Neuronal stem cell (in vitro differentiated cells): ENCODE data around the gene UFD1.

Source experiments
- DNase-seq: peaks from one replicate; pipeline ENCODE4 v3.0.0-alpha.2; 2013; ENCODE audit warnings: low spot score
- H2AFZ ChIP-seq: one replicate; pipeline ENCODE4 v1.6.1; 2013; ENCODE audit warnings: mild to moderate bottlenecking, low read length, inconsistent platforms
- H2AK5ac ChIP-seq: 2 replicates; pipeline ENCODE4 v1.6.1; 2013; ENCODE audit warnings: low read depth, mild to moderate bottlenecking, inconsistent platforms, low read length, moderate library complexity, mixed read lengths
- H2BK120ac ChIP-seq: 2 replicates; pipeline ENCODE4 v1.6.1; 2013; ENCODE audit warnings: low read depth, mild to moderate bottlenecking, inconsistent platforms, low read length, moderate library complexity, mixed read lengths
- H2BK12ac ChIP-seq: one replicate; pipeline ENCODE4 v1.6.1; 2013; ENCODE audit warnings: low read length, inconsistent platforms
- H2BK15ac ChIP-seq: 2 replicates; pipeline ENCODE4 v1.6.1; 2013; ENCODE audit warnings: mild to moderate bottlenecking, low read length, inconsistent platforms, mixed read lengths
- H2BK5ac ChIP-seq: one replicate; pipeline ENCODE4 v1.6.1; 2013; ENCODE audit warnings: inconsistent platforms, mild to moderate bottlenecking, low read length, moderate library complexity
- H3K14ac ChIP-seq: one replicate; pipeline ENCODE4 v1.6.1; 2013; ENCODE audit warnings: low read length, inconsistent platforms
- H3K18ac ChIP-seq: 2 replicates; pipeline ENCODE4 v1.6.1; 2013; ENCODE audit warnings: low read length, inconsistent platforms
- H3K23ac ChIP-seq: 2 replicates; pipeline ENCODE4 v1.6.1; 2013; ENCODE audit warnings: low read depth, mild to moderate bottlenecking, mixed read lengths, low read length, inconsistent platforms; ENCODE audit not compliant: poor library complexity
- H3K27ac ChIP-seq: replicated peaks from 3 replicates; pipeline ENCODE4 v1.5.1; 2013; ENCODE audit warnings: low read length, inconsistent platforms
- H3K27me3 ChIP-seq, 3 experiments: 2 replicates each; pipeline ENCODE4 v1.6.1; 2013; ENCODE audit warnings: low read length in 3 of 3, mild to moderate bottlenecking in 2 of 3, inconsistent platforms in 1 of 3, low read depth in 1 of 3, mixed read lengths in 1 of 3, moderate library complexity in 1 of 3; ENCODE audit not compliant: control insufficient read depth in 3 of 3, insufficient read depth in 3 of 3
- H3K36me3 ChIP-seq, 2 donors: replicated peaks in 1 of 2; 2 replicates each; pipeline ENCODE4 v1.6.1; 2013; ENCODE audit warnings: low read length in 2 of 2; ENCODE audit not compliant: control insufficient read depth in 2 of 2, insufficient read depth in 2 of 2
- H3K4ac ChIP-seq: 2 replicates; pipeline ENCODE4 v1.6.1; 2013; ENCODE audit warnings: inconsistent platforms, mild to moderate bottlenecking, low read length, moderate library complexity
- H3K4me1 ChIP-seq, 2 donors: 1 replicate in 1 of 2; 2 replicates in 1 of 2; pipeline ENCODE4 v1.6.1; 2013; ENCODE audit warnings: low read length in 2 of 2, low read depth in 1 of 2; ENCODE audit not compliant: control insufficient read depth in 2 of 2, insufficient read depth in 1 of 2
- H3K4me2 ChIP-seq: one replicate; pipeline ENCODE4 v1.6.1; 2013; ENCODE audit warnings: mild to moderate bottlenecking, low read length, inconsistent platforms; ENCODE audit not compliant: insufficient read depth, poor library complexity, severe bottlenecking
- H3K4me3 ChIP-seq, 2 donors: 2 replicates each; pipeline ENCODE4 v1.5.1; 2013; ENCODE audit warnings: low read length in 2 of 2, mild to moderate bottlenecking in 2 of 2, inconsistent platforms in 1 of 2, moderate library complexity in 1 of 2
- H3K79me1 ChIP-seq: one replicate; pipeline ENCODE4 v1.6.1; 2013; ENCODE audit warnings: low read depth, mild to moderate bottlenecking, inconsistent platforms, low read length, moderate library complexity
- H3K9ac ChIP-seq: one replicate; pipeline ENCODE4 v1.6.1; 2013; ENCODE audit warnings: mild to moderate bottlenecking, low read depth, low read length, inconsistent platforms; ENCODE audit not compliant: poor library complexity
- H3K9me3 ChIP-seq, 2 donors: replicated peaks in 1 of 2; 2 replicates each; pipeline versions ENCODE3 to v1.6.1; 2013; ENCODE audit warnings: low read length in 2 of 2, mild to moderate bottlenecking in 2 of 2, inconsistent platforms in 1 of 2, low read depth in 1 of 2, mixed read lengths in 1 of 2, moderate library complexity in 1 of 2; ENCODE audit not compliant: control insufficient read depth in 2 of 2, insufficient read depth in 1 of 2
- H4K8ac ChIP-seq: one replicate; pipeline ENCODE4 v1.6.1; 2013; ENCODE audit warnings: low read depth, mild to moderate bottlenecking, inconsistent platforms, low read length, moderate library complexity
- H4K91ac ChIP-seq: one replicate; pipeline ENCODE4 v1.6.1; 2013; ENCODE audit warnings: low read length, low read depth, mild to moderate bottlenecking, inconsistent platforms; ENCODE audit not compliant: poor library complexity
- WGBS, 2 donors: extraction: QIAGEN DNeasy Blood & Tissue Kit; methylation state at CpG; one replicate each; pipeline ENCODE4 v1.1.7; 2013; ENCODE audit warnings: missing lambda C conversion rate in 2 of 2, mixed read lengths in 1 of 2; ENCODE audit not compliant: insufficient read length in 2 of 2, insufficient replicate concordance in 1 of 2; ENCODE audit errors: extremely low coverage in 2 of 2; 5-methylcytosine and 5-hydroxymethylcytosine counted together

The UFD1 gene

GRCh38 chr22:19472233-19472632, 6.8 kb downstream of the UFD1 start:
- no peak overlapping the region for H3K4me3 ChIP-seq
- no peak overlapping the region for H3K18ac ChIP-seq
- no peak overlapping the region for H3K4ac ChIP-seq
- no peak overlapping the region for H3K4me2 ChIP-seq
- no peak overlapping the region for H2AFZ ChIP-seq
- H2BK120ac ChIP-seq, result no peak overlapping the region
- H3K36me3 ChIP-seq, result peaks cover 51 to 90% of the 10 kb centered on the region in 2 donors
- no peak overlapping the region for H3K23ac ChIP-seq
- no peak overlapping the region for H4K8ac ChIP-seq
- H3K14ac ChIP-seq, result no peak overlapping the region
- H3K79me1 ChIP-seq, result peaks cover 6% of the 10 kb centered on the region
- no peak for DNase-seq
- no peaks in the 10 kb centered on the region for H3K9me3 ChIP-seq
- no peak overlapping the region for H2AK5ac ChIP-seq
- no peak overlapping the region for H2BK5ac ChIP-seq
- WGBS, 2 donors, result no CpG with 5 or more reads among the region's 8 CpGs
- no peaks in the 10 kb centered on the region for H3K27me3 ChIP-seq
- no peak overlapping the region for H3K27ac ChIP-seq
- no peak overlapping the region for H4K91ac ChIP-seq
- H2BK15ac ChIP-seq, result no peak overlapping the region
- H2BK12ac ChIP-seq, result no peak overlapping the region
- no peak overlapping the region for H3K9ac ChIP-seq
- H3K4me1 ChIP-seq, result no peaks in the 10 kb centered on the region

GRCh38 chr22:19471572-19471971, 7.4 kb downstream of the UFD1 start:
- H2BK12ac ChIP-seq, result no peak overlapping the region
- no peak for DNase-seq
- no peak overlapping the region for H4K8ac ChIP-seq
- no peak overlapping the region for H3K14ac ChIP-seq
- no peak overlapping the region for H2BK15ac ChIP-seq
- H2BK120ac ChIP-seq, result no peak overlapping the region
- H2BK5ac ChIP-seq, result no peak overlapping the region
- no peak overlapping the region for H3K9ac ChIP-seq
- no peak overlapping the region for H3K27ac ChIP-seq
- H3K27me3 ChIP-seq, result no peaks in the 10 kb centered on the region
- H3K36me3 ChIP-seq, result peaks cover 57 to 97% of the 10 kb centered on the region in 2 donors
- no peak overlapping the region for H2AK5ac ChIP-seq
- H3K4ac ChIP-seq, result no peak overlapping the region
- peaks cover 6% of the 10 kb centered on the region for H3K79me1 ChIP-seq
- no CpG with 5 or more reads among the region's 11 CpGs for WGBS, 2 donors
- H3K4me2 ChIP-seq, result no peak overlapping the region
- no peaks in the 10 kb centered on the region for H3K4me1 ChIP-seq
- H3K23ac ChIP-seq, result no peak overlapping the region
- no peak overlapping the region for H2AFZ ChIP-seq
- H3K18ac ChIP-seq, result no peak overlapping the region
- no peak overlapping the region for H4K91ac ChIP-seq
- H3K9me3 ChIP-seq, result no peaks in the 10 kb centered on the region
- H3K4me3 ChIP-seq, result no peak overlapping the region

GRCh38 chr22:19470010-19470409, 9.0 kb downstream of the UFD1 start:
- H2BK12ac ChIP-seq, result no peak overlapping the region
- H3K9me3 ChIP-seq, result peaks cover 0 to 3% of the 10 kb centered on the region in 2 donors
- DNase-seq, result no peak
- peaks cover 6% of the 10 kb centered on the region for H3K79me1 ChIP-seq
- no peak overlapping the region for H2AK5ac ChIP-seq
- H3K14ac ChIP-seq, result no peak overlapping the region
- WGBS, 2 donors, result no CpG with 5 or more reads among the region's 2 CpGs
- no peak overlapping the region for H2BK5ac ChIP-seq
- no peaks in the 10 kb centered on the region for H3K4me1 ChIP-seq
- H4K8ac ChIP-seq, result no peak overlapping the region
- H4K91ac ChIP-seq, result no peak overlapping the region
- no peak overlapping the region for H3K27ac ChIP-seq
- H3K4ac ChIP-seq, result no peak overlapping the region
- H3K9ac ChIP-seq, result no peak overlapping the region
- no peak overlapping the region for H3K4me3 ChIP-seq
- H2BK120ac ChIP-seq, result no peak overlapping the region
- H3K23ac ChIP-seq, result peak overlapping the region; percentile 23
- no peak overlapping the region for H3K18ac ChIP-seq
- peaks cover 66 to 98% of the 10 kb centered on the region in 2 donors for H3K36me3 ChIP-seq
- H3K27me3 ChIP-seq, result no peaks in the 10 kb centered on the region
- no peak overlapping the region for H2AFZ ChIP-seq
- H2BK15ac ChIP-seq, result no peak overlapping the region
- no peak overlapping the region for H3K4me2 ChIP-seq

- no peak overlapping the region for H4K91ac ChIP-seq
- no CpG with 5 or more reads among the region's 7 CpGs for WGBS, 2 donors
- no peak overlapping the region for H2BK120ac ChIP-seq
- peaks cover 6% of the 10 kb centered on the region for H3K79me1 ChIP-seq
- H3K4me3 ChIP-seq, result no peak overlapping the region
- no peak for DNase-seq
- no peak overlapping the region for H3K18ac ChIP-seq
- H4K8ac ChIP-seq, result no peak overlapping the region
- no peak overlapping the region for H2BK12ac ChIP-seq
- peaks cover 0 to 3% of the 10 kb centered on the region in 2 donors for H3K9me3 ChIP-seq
- no peak overlapping the region for H2BK5ac ChIP-seq
- no peak overlapping the region for H2AFZ ChIP-seq
- no peak overlapping the region for H3K27ac ChIP-seq
- H3K27me3 ChIP-seq, result no peaks in the 10 kb centered on the region
- no peak overlapping the region for H3K4ac ChIP-seq
- no peak overlapping the region for H3K4me2 ChIP-seq
- no peak overlapping the region for H3K9ac ChIP-seq
- no peak overlapping the region for H3K23ac ChIP-seq
- peaks cover 70 to 98% of the 10 kb centered on the region in 2 donors for H3K36me3 ChIP-seq
- no peak overlapping the region for H2BK15ac ChIP-seq
- no peak overlapping the region for H3K14ac ChIP-seq
- H2AK5ac ChIP-seq, result no peak overlapping the region
- peaks cover 0 to 2% of the 10 kb centered on the region in 2 donors for H3K4me1 ChIP-seq
Measured at GRCh38 chr22:19469421-19469820, 9.6 kb downstream of the UFD1 start.
